Neutrophil (primary cell): ENCODE results near the gene ATG5.
"Not testable (repeated sequence)": the region's sequence is repeated elsewhere in the genome, so short reads cannot be mapped to it uniquely, and the experiment has no call there.

Experiments
- H3K27ac ChIP-seq: fragments of 200-600 bp; sonication (generic); 2 replicates; pipeline ENCODE4 v1.5.1; 2016; ENCODE audit warnings: mild to moderate bottlenecking, moderate library complexity
- H3K27me3 ChIP-seq: fragments of 200-600 bp; sonication (generic); 2 replicates; pipeline ENCODE4 v1.6.0; 2016; ENCODE audit warnings: mild to moderate bottlenecking
- H3K36me3 ChIP-seq: fragments of 200-600 bp; sonication (generic); 2 replicates; pipeline ENCODE4 v1.5.1; 2017
- H3K4me1 ChIP-seq, 2 experiments: fragments of 200-600 bp in 1 of 2; sonication (generic) in 1 of 2; 1 replicate in 1 of 2; 2 replicates in 1 of 2; pipeline versions ENCODE4 v1.5.1 to v1.6.1; 2013 to 2016; ENCODE audit warnings: low read depth in 1 of 2, low read length in 1 of 2, mild to moderate bottlenecking in 1 of 2, moderate library complexity in 1 of 2; ENCODE audit not compliant: control insufficient read depth in 1 of 2, insufficient read depth in 1 of 2
- H3K4me3 ChIP-seq, 2 experiments: fragments of 200-600 bp in 1 of 2; sonication (generic) in 1 of 2; 1 replicate in 1 of 2; 2 replicates in 1 of 2; pipeline ENCODE4 v1.5.1; 2013 to 2016; ENCODE audit warnings: low read depth in 1 of 2, low read length in 1 of 2, mild to moderate bottlenecking in 1 of 2, moderate library complexity in 1 of 2
- H3K9me3 ChIP-seq: fragments of 200-600 bp; sonication (generic); 2 replicates; pipeline ENCODE4 v1.5.1; 2016
- CTCF ChIP-seq: fragments of 200-600 bp; sonication (generic); IDR thresholded peaks from 2 replicates; pipeline ENCODE4 v1.5.1; 2016; ENCODE audit warnings: antibody characterized with exemption

ATG5 gene

GRCh38 chr6:106254636-106255035, 70.9 kb downstream of the ATG5 start:
- Histone ChIP-seq H3K9me3 (no peaks in the 10 kb centered on the region), H3K4me3 (no peak overlapping the region), H3K27me3 (no peaks in the 10 kb centered on the region), H3K27ac (no peak overlapping the region), H3K4me1 (no peaks in the 10 kb centered on the region), H3K36me3 (no peaks in the 10 kb centered on the region)
- TF ChIP-seq CTCF = no peak

DNA sequence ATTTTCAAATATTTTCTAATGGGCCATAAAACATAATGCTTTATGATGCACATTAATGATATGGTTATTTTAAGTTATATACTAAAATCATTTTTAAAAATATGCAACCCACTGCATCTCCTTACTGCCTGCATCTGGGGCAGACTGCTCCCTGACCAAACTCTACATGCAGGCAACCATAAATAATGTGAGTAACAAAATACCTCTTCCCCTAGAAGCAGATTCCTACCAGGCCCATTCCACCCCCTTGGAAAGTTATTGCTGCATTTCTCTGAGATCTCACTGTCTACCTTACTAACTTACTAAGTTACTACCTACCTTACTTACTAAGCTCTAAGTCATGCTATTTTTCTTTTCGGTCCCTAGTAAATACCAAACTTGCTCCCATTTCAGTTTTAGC, 71.8 kb downstream of the ATG5 start:
- H3K27me3 ChIP-seq = no peaks in the 10 kb centered on the region
- H3K27ac ChIP-seq = no peak overlapping the region
- H3K36me3 ChIP-seq = no peaks in the 10 kb centered on the region
- no peak for TF ChIP-seq CTCF
- no peaks in the 10 kb centered on the region for H3K4me1 ChIP-seq
- H3K9me3 ChIP-seq = no peaks in the 10 kb centered on the region
- no peak overlapping the region for H3K4me3 ChIP-seq

- H3K4me3 ChIP-seq = no peak overlapping the region
- no peak overlapping the region for H3K27ac ChIP-seq
- no peaks in the 10 kb centered on the region for H3K27me3 ChIP-seq
- H3K36me3 ChIP-seq = peaks cover 5% of the 10 kb centered on the region
- H3K9me3 ChIP-seq = no peaks in the 10 kb centered on the region
- no peak for TF ChIP-seq CTCF
- H3K4me1 ChIP-seq = no peaks in the 10 kb centered on the region
Measured at GRCh38 chr6:106253172-106253571, 72.4 kb downstream of the ATG5 start.

DNA sequence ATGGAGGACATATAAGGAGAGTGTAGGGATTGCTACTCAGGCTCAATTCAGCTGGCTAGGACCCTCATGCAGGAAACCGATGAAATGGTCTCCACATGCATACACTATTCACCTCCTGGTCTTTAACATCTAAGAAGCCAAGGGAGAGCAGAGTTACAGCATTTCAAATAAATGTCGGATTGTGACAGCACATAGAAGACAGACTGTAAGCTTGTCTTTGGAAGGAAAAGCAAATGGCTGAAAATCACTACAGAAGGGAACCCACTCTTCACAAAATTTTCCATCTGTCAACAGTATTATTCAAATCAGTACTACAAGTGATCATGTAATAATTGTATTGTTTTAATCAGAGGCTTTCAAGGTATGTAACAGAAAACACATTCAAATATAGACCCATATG, 72.9 kb downstream of the ATG5 start:
- H3K9me3 ChIP-seq = no peaks in the 10 kb centered on the region
- H3K4me3 ChIP-seq = no peak overlapping the region
- no peaks in the 10 kb centered on the region for H3K27me3 ChIP-seq
- no peak for TF ChIP-seq CTCF
- H3K27ac ChIP-seq = no peak overlapping the region
- peaks cover 9% of the 10 kb centered on the region for H3K36me3 ChIP-seq
- H3K4me1 ChIP-seq = no peaks in the 10 kb centered on the region

DNA sequence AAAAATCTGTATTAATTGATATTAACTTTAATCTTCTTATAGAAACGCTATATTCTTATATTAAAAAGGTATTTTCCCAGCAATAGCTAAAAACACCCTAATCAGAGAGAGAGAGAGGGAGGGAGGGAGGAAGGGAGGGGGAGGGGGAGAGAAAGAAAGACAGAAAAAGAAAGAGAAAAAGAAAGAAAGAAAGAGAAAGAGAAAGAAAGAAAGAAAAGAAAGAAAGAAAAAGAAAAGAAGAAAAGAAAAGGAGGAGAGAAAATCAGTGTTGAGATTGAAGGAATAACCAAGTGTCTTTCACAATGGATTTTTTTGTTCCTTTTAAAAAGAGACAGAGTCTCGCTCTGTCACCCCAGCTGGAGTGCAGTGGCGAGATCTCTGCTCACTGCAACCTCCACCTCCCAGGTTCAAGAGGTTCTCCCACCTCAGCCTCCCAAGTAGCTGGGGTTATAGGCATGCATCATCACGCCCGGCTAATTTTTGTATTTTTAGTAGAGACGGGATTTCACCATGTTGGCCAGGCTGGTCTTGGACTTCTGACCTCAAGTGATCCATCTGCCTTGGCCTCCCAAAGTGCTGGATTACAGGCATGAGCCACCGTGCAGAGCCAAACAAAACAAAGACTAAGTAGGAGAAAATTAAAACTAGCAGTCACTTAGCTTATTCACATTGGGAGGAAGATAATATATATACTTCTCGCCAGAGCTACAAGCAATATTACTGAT, 73.9 kb downstream of the ATG5 start:
- H3K36me3 ChIP-seq = peaks cover 18% of the 10 kb centered on the region
- H3K4me1 ChIP-seq, H3K27ac ChIP-seq, H3K27me3 ChIP-seq, H3K9me3 ChIP-seq, H3K4me3 ChIP-seq: not testable (repeated sequence)

- peaks cover 22% of the 10 kb centered on the region for H3K36me3 ChIP-seq
- no peak overlapping the region for H3K4me3 ChIP-seq
- H3K9me3 ChIP-seq = no peaks in the 10 kb centered on the region
- H3K27ac ChIP-seq = no peak overlapping the region
- H3K27me3 ChIP-seq = no peaks in the 10 kb centered on the region
- TF ChIP-seq CTCF = no peak
- H3K4me1 ChIP-seq = no peaks in the 10 kb centered on the region
Measured at GRCh38 chr6:106250953-106251352, 74.6 kb downstream of the ATG5 start.
